BE2C (cell line): ENCODE results near the gene SNX30.

Source experiments
- DNase-seq: peaks from one replicate; pipeline ENCODE4 v3.0.0-alpha.2; 2020
- H3K27me3 ChIP-seq: fragments of 250-450 bp; sonication (Bioruptor Pico); 2 replicates; pipeline ENCODE4 v1.5.1; 2020; ENCODE audit warnings: mild to moderate bottlenecking
- H3K36me3 ChIP-seq: fragments of 250-450 bp; sonication (Bioruptor Pico); 2 replicates; pipeline ENCODE4 v1.5.1; 2020; ENCODE audit warnings: mild to moderate bottlenecking
- H3K4me1 ChIP-seq: fragments of 250-450 bp; sonication (Bioruptor Pico); 2 replicates; pipeline ENCODE4 v1.5.1; 2020
- H3K4me3 ChIP-seq: 2 replicates; pipeline ENCODE4 v1.5.1; 2011; ENCODE audit warnings: low read depth, low read length
- H3K9me3 ChIP-seq: fragments of 250-450 bp; sonication (Bioruptor Pico); 2 replicates; pipeline ENCODE4 v1.5.1; 2020
- TF ChIP-seq, protein P1 (sequence below): IDR thresholded peaks from 2 replicates; pipeline ENCODE4 v1.5.1; 2012; ENCODE audit warnings: mild to moderate bottlenecking, low read depth, low read length

Gene SNX30

DNA sequence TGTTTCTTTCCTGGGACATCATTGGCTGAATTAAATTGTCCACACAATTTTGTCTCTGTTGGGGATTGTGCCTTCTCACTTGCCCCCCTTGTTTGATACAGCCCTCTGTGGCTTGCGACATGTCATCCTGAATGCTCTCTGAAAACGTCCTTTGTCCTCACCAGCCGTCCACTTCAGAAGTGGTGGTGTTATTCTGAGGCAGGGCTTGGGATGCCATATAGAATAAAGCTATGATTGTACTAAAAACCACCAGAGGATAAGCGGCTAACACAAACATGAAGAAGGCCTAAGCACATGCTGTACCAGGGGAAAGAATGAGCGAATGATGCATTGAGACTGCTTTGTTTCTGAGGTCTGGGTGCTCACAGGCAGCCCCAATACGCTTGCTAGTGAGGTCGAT lies 3.5 kb upstream of the SNX30 start:
- no peaks in the 10 kb centered on the region for H3K36me3 ChIP-seq
- TF ChIP-seq, protein P1, sequence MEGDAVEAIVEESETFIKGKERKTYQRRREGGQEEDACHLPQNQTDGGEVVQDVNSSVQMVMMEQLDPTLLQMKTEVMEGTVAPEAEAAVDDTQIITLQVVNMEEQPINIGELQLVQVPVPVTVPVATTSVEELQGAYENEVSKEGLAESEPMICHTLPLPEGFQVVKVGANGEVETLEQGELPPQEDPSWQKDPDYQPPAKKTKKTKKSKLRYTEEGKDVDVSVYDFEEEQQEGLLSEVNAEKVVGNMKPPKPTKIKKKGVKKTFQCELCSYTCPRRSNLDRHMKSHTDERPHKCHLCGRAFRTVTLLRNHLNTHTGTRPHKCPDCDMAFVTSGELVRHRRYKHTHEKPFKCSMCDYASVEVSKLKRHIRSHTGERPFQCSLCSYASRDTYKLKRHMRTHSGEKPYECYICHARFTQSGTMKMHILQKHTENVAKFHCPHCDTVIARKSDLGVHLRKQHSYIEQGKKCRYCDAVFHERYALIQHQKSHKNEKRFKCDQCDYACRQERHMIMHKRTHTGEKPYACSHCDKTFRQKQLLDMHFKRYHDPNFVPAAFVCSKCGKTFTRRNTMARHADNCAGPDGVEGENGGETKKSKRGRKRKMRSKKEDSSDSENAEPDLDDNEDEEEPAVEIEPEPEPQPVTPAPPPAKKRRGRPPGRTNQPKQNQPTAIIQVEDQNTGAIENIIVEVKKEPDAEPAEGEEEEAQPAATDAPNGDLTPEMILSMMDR = no peak
- no peaks in the 10 kb centered on the region for H3K9me3 ChIP-seq
- no peaks in the 10 kb centered on the region for H3K4me1 ChIP-seq
- DNase-seq = no peak
- no peak overlapping the region for H3K4me3 ChIP-seq
- H3K27me3 ChIP-seq = no peaks in the 10 kb centered on the region

DNA sequence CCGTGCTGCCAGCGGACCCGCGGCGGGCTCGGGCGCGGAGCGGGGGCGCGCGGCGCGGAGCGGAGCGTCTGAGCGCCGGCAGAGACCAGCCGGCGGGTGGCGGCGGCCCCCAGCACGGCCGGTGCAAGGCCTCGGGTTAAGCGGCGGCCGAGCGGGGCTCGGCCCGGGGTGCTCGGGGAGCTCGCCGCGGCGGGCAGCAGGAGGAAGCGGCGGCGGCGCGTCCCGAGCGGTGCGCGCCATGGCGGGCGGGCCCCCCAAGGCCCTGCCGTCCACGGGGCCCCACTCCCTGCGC lies 150 bp downstream of the SNX30 start:
- Histone ChIP-seq H3K9me3 (no peaks in the 10 kb centered on the region), H3K36me3 (no peaks in the 10 kb centered on the region), H3K4me1 (no peaks in the 10 kb centered on the region), H3K27me3 (no peaks in the 10 kb centered on the region), H3K4me3 (peak overlapping the region; percentile 77)
- TF ChIP-seq, protein P1 = no peak
- DNase-seq = no peak

DNA sequence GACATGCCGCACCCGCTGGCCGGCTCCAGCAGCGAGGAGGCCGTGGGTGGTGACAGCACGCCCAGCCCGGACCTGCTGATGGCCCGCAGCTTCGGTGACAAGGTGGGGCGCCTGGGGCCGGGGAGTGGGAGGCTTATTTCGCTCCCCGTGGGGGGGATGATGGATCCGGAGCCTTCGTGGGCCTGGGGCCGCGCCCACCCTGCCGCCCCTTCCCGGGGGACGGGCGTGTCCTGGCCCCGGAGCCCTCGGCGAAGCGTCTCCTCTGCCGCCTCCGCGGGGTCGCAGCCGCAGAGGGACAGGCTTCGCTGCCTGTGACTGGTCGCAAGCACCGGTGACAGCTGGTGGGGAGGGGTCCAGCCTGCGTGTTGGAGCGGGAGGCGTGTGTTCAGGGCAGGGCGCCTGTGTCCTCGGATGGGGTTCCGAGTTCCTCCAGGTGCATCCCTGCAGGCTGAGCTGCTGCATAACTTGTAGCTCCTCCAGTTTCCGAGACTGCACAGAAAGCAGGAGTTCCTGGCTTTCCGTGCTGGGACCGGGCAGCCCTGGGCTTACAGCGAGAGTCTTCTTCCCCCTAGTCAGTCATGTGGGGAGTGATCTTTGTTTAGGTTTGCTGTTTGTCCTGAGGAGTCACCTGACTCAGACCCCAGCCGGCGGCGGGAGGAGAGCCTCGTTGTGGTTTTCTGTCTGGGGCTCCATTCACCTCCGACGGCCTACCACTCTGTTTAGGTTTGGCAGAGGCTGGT lies 666 bp downstream of the SNX30 start:
- no peaks in the 10 kb centered on the region for H3K9me3 ChIP-seq
- H3K27me3 ChIP-seq = no peaks in the 10 kb centered on the region
- TF ChIP-seq, protein P1 = no peak
- peak overlapping the region; percentile 77 for H3K4me3 ChIP-seq
- H3K36me3 ChIP-seq = no peaks in the 10 kb centered on the region
- peak; percentile 64 for DNase-seq
- H3K4me1 ChIP-seq = no peaks in the 10 kb centered on the region

DNA sequence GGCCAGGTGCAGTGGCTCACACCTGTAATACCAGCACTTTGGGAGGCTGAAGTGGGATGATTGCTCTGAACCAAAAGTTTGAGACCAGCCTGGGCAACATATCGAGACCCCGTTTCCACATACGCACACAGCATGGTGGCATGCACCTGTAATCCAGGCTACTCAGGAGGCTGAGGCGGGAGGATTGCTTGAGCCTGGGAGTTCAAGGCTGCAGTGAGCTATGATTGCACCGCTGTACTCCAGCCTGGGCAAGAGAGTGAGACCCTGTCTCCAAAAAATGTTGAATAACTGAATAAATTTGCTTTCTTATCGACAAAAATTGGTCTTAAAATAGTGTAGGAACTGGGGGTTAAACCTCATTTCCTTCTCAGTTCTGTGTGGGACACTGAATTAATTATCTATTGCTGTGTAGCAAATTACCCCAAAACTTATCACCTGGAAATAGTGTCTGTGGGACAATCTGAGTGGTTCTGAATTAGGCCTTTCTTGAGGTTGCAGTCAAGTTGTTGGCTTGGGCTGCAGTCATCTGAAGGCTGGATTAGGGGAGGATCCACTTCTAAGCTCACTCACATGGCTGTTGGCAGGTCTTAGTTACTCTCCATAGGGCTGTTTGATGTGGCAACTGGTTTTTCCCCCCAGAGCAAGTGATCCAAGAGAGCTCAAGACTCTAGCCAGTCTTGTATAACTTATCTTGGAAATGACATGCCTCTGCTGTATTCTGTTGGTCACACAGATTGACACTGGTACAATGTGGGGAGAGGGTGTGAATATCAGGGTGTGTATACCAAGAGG lies 2.0 kb downstream of the SNX30 start:
- TF ChIP-seq, protein P1 = no peak
- no peak overlapping the region for H3K4me3 ChIP-seq
- H3K9me3 ChIP-seq = no peaks in the 10 kb centered on the region
- no peaks in the 10 kb centered on the region for H3K36me3 ChIP-seq
- DNase-seq = no peak
- H3K4me1 ChIP-seq = no peaks in the 10 kb centered on the region
- no peaks in the 10 kb centered on the region for H3K27me3 ChIP-seq

DNA sequence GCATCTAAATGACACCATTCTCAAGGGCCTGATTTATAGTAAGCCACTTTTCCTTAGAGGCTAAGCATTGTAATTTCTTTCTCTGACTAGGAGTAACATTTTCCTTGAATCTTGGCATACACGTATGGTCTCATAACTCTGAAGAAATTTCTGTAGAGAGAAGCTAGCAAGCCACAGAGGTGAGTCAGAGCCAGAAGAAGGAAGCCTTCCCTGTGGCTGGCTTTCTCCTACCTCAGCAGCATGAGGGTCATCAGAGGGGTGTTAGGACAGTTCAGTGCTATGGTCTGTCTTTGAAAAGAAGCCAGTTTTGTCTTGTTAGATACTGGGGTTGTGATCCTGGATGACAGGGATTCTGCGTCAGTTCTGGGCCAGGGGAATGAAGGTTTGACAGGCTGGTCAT lies 3.2 kb downstream of the SNX30 start:
- Histone ChIP-seq H3K4me1 (no peaks in the 10 kb centered on the region), H3K27me3 (no peaks in the 10 kb centered on the region), H3K4me3 (no peak overlapping the region), H3K36me3 (no peaks in the 10 kb centered on the region), H3K9me3 (no peaks in the 10 kb centered on the region)
- DNase-seq = no peak
- TF ChIP-seq, protein P1 = no peak

DNA sequence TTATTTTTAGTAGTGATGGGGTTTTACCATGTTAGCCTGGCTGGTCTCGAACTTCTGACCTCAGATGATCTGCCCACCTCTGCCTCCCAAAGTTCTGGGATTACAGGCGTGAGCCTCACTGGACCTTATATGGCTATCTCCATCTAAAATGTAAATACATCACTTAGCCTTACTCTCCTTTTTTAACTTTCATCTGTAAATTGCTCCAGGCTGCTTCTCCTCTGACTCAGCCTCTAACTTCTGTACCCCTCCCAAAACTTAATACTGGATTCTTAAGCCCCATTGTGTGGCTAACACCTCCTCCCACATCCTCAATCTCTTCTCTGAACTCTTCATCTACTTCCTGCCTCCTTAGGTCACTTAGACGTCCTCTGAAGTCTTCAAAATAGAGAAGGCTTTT lies 4.0 kb downstream of the SNX30 start:
- no peak for DNase-seq

More for the DNA sequence above, 4.0 kb downstream of the SNX30 start:
- Histone ChIP-seq H3K27me3 (no peaks in the 10 kb centered on the region), H3K4me3 (no peak overlapping the region), H3K4me1 (no peaks in the 10 kb centered on the region), H3K9me3 (no peaks in the 10 kb centered on the region), H3K36me3 (no peaks in the 10 kb centered on the region)
- TF ChIP-seq, protein P1 = no peak
